Measurements from ENCODE around the gene HCST. TPM values are rescaled to one million over a fixed set of nuclear protein-coding genes. Genes with fewer than 3 reads are reported as not detected.

The HCST gene
- total and polyA plus RNA-seq, 3 donors from 2014 or later = 0.87 to 16.8 (median 3.5) TPM

- Histone ChIP-seq H3K36me3 (ENCODE audit: low read depth, missing control alignments) (no peaks in the 10 kb centered on the region), H3K4me1 (peaks cover 19% of the 10 kb centered on the region), H3K9me3 (no peaks in the 10 kb centered on the region), H3K4me3 (no peak overlapping the region), H3K27me3 (no peaks in the 10 kb centered on the region), H3K27ac (no peak overlapping the region)
- intact Hi-C loops (cut with DNase I; ENCODE audit: low total_unique reads) = no loop called here
- WGBS, 2 donors = 93% methylated on average over 47 to 55 of the region's 55 CpGs
- no peak for TF ChIP-seq CTCF (IDR thresholded peaks at IDR 0.05)
- TF ChIP-seq POLR2A (IDR thresholded peaks at IDR 0.05) = no peak
- no peak for DNase-seq
These were observed 37.2 kb downstream of the HCST start for GRCh38 chr19:35939307-35940077.

- Histone ChIP-seq H3K4me1 (peaks cover 19% of the 10 kb centered on the region), H3K36me3 (ENCODE audit: low read depth, missing control alignments) (no peaks in the 10 kb centered on the region), H3K9me3 (no peaks in the 10 kb centered on the region), H3K27me3 (no peaks in the 10 kb centered on the region), H3K27ac (no peak overlapping the region), H3K4me3 (no peak overlapping the region)
- intact Hi-C loops (cut with DNase I; ENCODE audit: low total_unique reads) = no loop called here
- DNase-seq = no peak
- WGBS, 2 donors = 89 to 93% methylated on average over 13 to 37 of the region's 51 CpGs
- TF ChIP-seq CTCF (IDR thresholded peaks at IDR 0.05) (no peak), POLR2A (IDR thresholded peaks at IDR 0.05) (no peak)
These were observed 37.9 kb downstream of the HCST start for GRCh38 chr19:35940078-35940775.

- no peak for TF ChIP-seq CTCF (IDR thresholded peaks at IDR 0.05)
- TF ChIP-seq POLR2A (IDR thresholded peaks at IDR 0.05) = no peak
These were observed 38.5 kb downstream of the HCST start for GRCh38 chr19:35940839-35941238.

GRCh38 chr19:35942235-35942634 is 39.9 kb downstream of the HCST start:
- Histone ChIP-seq H3K27me3 (no peaks in the 10 kb centered on the region), H3K4me3 (no peak overlapping the region), H3K36me3 (ENCODE audit: low read depth, missing control alignments) (no peaks in the 10 kb centered on the region), H3K4me1 (peaks cover 8% of the 10 kb centered on the region), H3K27ac (no peak overlapping the region), H3K9me3 (no peaks in the 10 kb centered on the region)
- intact Hi-C loops (cut with DNase I; ENCODE audit: low total_unique reads) = no loop called here
- no peak for DNase-seq
- TF ChIP-seq POLR2A (IDR thresholded peaks at IDR 0.05) (no peak), CTCF (IDR thresholded peaks at IDR 0.05) (no peak)
- WGBS, 2 donors = 97% methylated on average over 3 of the region's 3 CpGs; no CpG with 5 or more reads in 1 of the 2 donors

More at GRCh38 chr19:35940839-35941238, 38.5 kb downstream of the HCST start:
- Histone ChIP-seq H3K27ac (no peak overlapping the region), H3K4me1 (peaks cover 14% of the 10 kb centered on the region), H3K27me3 (no peaks in the 10 kb centered on the region), H3K36me3 (ENCODE audit: low read depth, missing control alignments) (no peaks in the 10 kb centered on the region), H3K9me3 (no peaks in the 10 kb centered on the region), H3K4me3 (no peak overlapping the region)
- 78% methylated on average over 4 of the region's 4 CpGs for WGBS, 2 donors
- DNase-seq = no peak
- intact Hi-C loops (cut with DNase I; ENCODE audit: low total_unique reads) = no loop called here
